Panc1 (cell line): ENCODE data around the gene ATP1B3. TPM values are rescaled to one million over a fixed set of nuclear protein-coding genes. Genes with fewer than 3 reads are reported as not detected.
"Not testable (repeated sequence)": the region's sequence is repeated elsewhere in the genome, so short reads cannot be mapped to it uniquely, and the experiment has no call there.

Source experiments
- ATAC-seq: fragments of 200-7000 bp; cut with Tn5 transposase; 2 replicates; pipeline ENCODE4 v1.9.1; 2020; ENCODE audit warnings: mild to moderate bottlenecking, moderate library complexity
- BruUV-seq: library from RNA; stranded (reverse); fragments of 400-500 nt; replicated peaks from 2 replicates; lab custom pipeline; 2021; lab: Mats Ljungman, UMichigan
- CTCF ChIA-PET: fragments of 300-600 bp; sonication (Branson Sonifier 250); formaldehyde crosslinking; loops from one replicate; lab custom pipeline; 2022; ENCODE audit warnings: antibody characterized with exemption; lab: Charles Lee
- POLR2A ChIA-PET: fragments of 300-600 bp; sonication (Branson Sonifier 250); formaldehyde crosslinking; loops from one replicate; lab custom pipeline; 2022; ENCODE audit warnings: antibody characterized with exemption; lab: Charles Lee
- DNase-seq: peaks from one replicate; pipeline ENCODE4 v3.0.0-alpha.2; 2010; ENCODE audit warnings: low read depth, low spot score
- H3K27ac ChIP-seq: 2 replicates; pipeline ENCODE4 v1.5.1; 2011; ENCODE audit warnings: mild to moderate bottlenecking, low read length, inconsistent platforms
- H3K27me3 ChIP-seq: fragments of 200-500 bp; sonication (Bioruptor generic); 2 replicates; pipeline ENCODE4 v1.6.0; 2014; ENCODE audit warnings: low read length, inconsistent platforms; ENCODE audit not compliant: control insufficient read depth, insufficient read depth
- H3K36me3 ChIP-seq: fragments of 200-500 bp; sonication (Bioruptor generic); 2 replicates; pipeline ENCODE4 v1.5.1; 2014; ENCODE audit warnings: inconsistent platforms, mild to moderate bottlenecking, low read length, moderate library complexity; ENCODE audit not compliant: control insufficient read depth, insufficient read depth
- H3K4me1 ChIP-seq: 2 replicates; pipeline ENCODE4 v1.5.1; 2011; ENCODE audit warnings: inconsistent platforms, mild to moderate bottlenecking, low read length, moderate library complexity; ENCODE audit not compliant: control insufficient read depth, insufficient read depth
- H3K4me3 ChIP-seq, 2 experiments: 2 replicates each; pipeline ENCODE4 v1.5.1; 2011 to 2012; ENCODE audit warnings: low read depth in 2 of 2, low read length in 2 of 2, mild to moderate bottlenecking in 2 of 2, inconsistent platforms in 1 of 2, moderate library complexity in 1 of 2
- H3K9me3 ChIP-seq: fragments of 200-500 bp; sonication (Bioruptor generic); 2 replicates; pipeline ENCODE4 v1.5.1; 2014; ENCODE audit warnings: low read depth, mild to moderate bottlenecking, inconsistent platforms, low read length, moderate library complexity; ENCODE audit not compliant: control insufficient read depth, insufficient read depth
- POLR2AphosphoS5 ChIP-seq: IDR thresholded peaks from 2 replicates; pipeline ENCODE4 v1.6.1; 2012; ENCODE audit warnings: mild to moderate bottlenecking, low read depth, low read length, moderate library complexity
- SIN3A ChIP-seq: IDR thresholded peaks from 2 replicates; pipeline ENCODE4 v1.6.1; 2012; ENCODE audit warnings: low read depth, mild to moderate bottlenecking, low read length, moderate library complexity, borderline replicate concordance; ENCODE audit not compliant: insufficient read depth
- TCF7L2 ChIP-seq: IDR thresholded peaks from 2 replicates; pipeline ENCODE4 v1.6.1; 2011; ENCODE audit warnings: mild to moderate bottlenecking, low read depth, low read length, inconsistent platforms
- in situ Hi-C: cut with HindIII; loops from 2 replicates; pipeline ENCODE4 v1.10.0; 2016; ENCODE audit warnings: low sequenced_read_pairs, low pct_unique_long_range_greater_than_20kb
- intact Hi-C: fragments of 100-400 bp; cut with micrococcal nuclease; formaldehyde crosslinking; loops from one replicate; pipeline ENCODE4 v1.10.0; 2022; ENCODE audit not compliant: unreplicated experiment
- total RNA-seq: library from RNA; stranded (reverse); gene quantifications from one replicate; pipeline ENCODE4 v1.2.1, GENCODE V29; 2021; ENCODE audit not compliant: unreplicated experiment
- TF ChIP-seq, protein P1 (sequence below), 2 experiments: IDR thresholded peaks; 2 replicates each; pipeline ENCODE4 v1.6.1; 2011 to 2012; ENCODE audit warnings: low read depth in 2 of 2, control low read depth in 1 of 2, low read length in 1 of 2, mild to moderate bottlenecking in 1 of 2, moderate library complexity in 1 of 2; ENCODE audit not compliant: insufficient read depth in 1 of 2
- TF ChIP-seq, protein P2 (sequence below): fragments of 450-650 bp; IDR thresholded peaks from 2 replicates; pipeline ENCODE4 v1.5.1; 2017; ENCODE audit warnings: mild to moderate bottlenecking

The ATP1B3 gene
- total RNA-seq, 1 experiment from 2014 or later: 201 TPM

DNA sequence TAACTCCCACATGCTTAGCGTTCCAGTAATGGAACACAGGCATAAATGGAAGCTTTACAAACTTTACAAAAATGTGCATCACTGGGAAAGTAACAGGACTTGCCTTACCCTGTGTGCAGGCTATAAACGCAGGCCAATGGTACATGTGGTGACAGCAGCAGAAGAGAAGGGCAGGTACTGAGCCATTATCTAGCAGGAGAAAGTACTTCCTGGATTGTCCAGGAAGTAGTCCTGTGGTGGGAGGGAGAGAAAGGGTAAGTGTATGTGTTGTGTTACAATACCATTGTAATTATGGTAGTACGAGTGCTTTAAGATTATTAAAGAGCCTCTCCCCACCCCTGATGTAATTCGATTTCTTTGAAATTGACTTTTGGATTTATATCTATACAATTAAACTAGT lies 5.3 kb downstream of the ATP1B3 start:
- H3K27me3 ChIP-seq: no peaks in the 10 kb centered on the region
- TF ChIP-seq SIN3A (no peak), TCF7L2 (no peak), POLR2AphosphoS5 (no peak)
- TF ChIP-seq, protein P1, sequence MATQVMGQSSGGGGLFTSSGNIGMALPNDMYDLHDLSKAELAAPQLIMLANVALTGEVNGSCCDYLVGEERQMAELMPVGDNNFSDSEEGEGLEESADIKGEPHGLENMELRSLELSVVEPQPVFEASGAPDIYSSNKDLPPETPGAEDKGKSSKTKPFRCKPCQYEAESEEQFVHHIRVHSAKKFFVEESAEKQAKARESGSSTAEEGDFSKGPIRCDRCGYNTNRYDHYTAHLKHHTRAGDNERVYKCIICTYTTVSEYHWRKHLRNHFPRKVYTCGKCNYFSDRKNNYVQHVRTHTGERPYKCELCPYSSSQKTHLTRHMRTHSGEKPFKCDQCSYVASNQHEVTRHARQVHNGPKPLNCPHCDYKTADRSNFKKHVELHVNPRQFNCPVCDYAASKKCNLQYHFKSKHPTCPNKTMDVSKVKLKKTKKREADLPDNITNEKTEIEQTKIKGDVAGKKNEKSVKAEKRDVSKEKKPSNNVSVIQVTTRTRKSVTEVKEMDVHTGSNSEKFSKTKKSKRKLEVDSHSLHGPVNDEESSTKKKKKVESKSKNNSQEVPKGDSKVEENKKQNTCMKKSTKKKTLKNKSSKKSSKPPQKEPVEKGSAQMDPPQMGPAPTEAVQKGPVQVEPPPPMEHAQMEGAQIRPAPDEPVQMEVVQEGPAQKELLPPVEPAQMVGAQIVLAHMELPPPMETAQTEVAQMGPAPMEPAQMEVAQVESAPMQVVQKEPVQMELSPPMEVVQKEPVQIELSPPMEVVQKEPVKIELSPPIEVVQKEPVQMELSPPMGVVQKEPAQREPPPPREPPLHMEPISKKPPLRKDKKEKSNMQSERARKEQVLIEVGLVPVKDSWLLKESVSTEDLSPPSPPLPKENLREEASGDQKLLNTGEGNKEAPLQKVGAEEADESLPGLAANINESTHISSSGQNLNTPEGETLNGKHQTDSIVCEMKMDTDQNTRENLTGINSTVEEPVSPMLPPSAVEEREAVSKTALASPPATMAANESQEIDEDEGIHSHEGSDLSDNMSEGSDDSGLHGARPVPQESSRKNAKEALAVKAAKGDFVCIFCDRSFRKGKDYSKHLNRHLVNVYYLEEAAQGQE (IDR thresholded peaks at IDR 0.05; ENCODE audit: insufficient read depth in 1 of 2, low read depth in 2 of 2, low read length in 1 of 2): no peak
- TF ChIP-seq, protein P2, sequence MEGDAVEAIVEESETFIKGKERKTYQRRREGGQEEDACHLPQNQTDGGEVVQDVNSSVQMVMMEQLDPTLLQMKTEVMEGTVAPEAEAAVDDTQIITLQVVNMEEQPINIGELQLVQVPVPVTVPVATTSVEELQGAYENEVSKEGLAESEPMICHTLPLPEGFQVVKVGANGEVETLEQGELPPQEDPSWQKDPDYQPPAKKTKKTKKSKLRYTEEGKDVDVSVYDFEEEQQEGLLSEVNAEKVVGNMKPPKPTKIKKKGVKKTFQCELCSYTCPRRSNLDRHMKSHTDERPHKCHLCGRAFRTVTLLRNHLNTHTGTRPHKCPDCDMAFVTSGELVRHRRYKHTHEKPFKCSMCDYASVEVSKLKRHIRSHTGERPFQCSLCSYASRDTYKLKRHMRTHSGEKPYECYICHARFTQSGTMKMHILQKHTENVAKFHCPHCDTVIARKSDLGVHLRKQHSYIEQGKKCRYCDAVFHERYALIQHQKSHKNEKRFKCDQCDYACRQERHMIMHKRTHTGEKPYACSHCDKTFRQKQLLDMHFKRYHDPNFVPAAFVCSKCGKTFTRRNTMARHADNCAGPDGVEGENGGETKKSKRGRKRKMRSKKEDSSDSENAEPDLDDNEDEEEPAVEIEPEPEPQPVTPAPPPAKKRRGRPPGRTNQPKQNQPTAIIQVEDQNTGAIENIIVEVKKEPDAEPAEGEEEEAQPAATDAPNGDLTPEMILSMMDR: no peak
- peaks cover 16% of the 10 kb centered on the region; the same call in 1 of the 2 replicates for H3K4me1 ChIP-seq
- H3K27ac ChIP-seq: no peak overlapping the region
- CTCF ChIA-PET: no interaction called here
- BruUV-seq: no TSS peak
- ATAC-seq (no peak), DNase-seq (no peak)
- intact Hi-C loops (no loop called here), in situ Hi-C loops (no loop called here)
- H3K9me3 ChIP-seq: no peaks in the 10 kb centered on the region
- POLR2A ChIA-PET: interaction anchor here (0.6 kb wide), 1 partner anchor 127 kb away, joined by 4 read pairs; no protein-coding TSS in a partner anchor
- no peak overlapping the region for H3K4me3 ChIP-seq
- H3K36me3 ChIP-seq: no peaks in the 10 kb centered on the region; the same call in 1 of the 2 replicates

DNA sequence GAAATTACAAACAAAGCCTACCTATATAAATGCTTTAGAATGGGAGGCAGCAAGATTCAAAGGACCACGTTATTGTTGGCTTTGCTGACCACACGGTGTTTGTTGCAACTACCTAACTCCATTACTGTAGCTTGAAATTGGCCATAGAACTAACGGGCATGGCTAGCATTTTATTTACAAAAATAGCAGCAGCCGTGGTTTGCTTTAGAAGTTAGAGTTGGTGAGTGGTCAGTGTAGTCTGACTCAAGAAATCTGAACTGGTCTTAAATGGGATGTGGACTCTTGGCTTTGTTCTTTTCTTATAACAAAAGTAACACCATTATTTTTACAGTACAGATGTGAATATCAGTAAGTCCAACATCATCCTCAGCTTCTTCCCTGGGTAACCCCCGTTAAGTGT lies 10.6 kb downstream of the ATP1B3 start:
- intact Hi-C loops: no loop called here
- ChIA-PET CTCF (no interaction called here), POLR2A (no interaction called here)
- Histone ChIP-seq H3K9me3 (no peaks in the 10 kb centered on the region), H3K4me3 (no peak overlapping the region), H3K4me1 (0 out of 2 replicates have a peak, but pooled peaks cover 5% of the 10 kb centered on the region), H3K36me3 (no peaks in the 10 kb centered on the region), H3K27me3 (no peaks in the 10 kb centered on the region), H3K27ac (no peak overlapping the region)
- DNase-seq (no peak), ATAC-seq (no peak)
- TF ChIP-seq TCF7L2 (no peak), SIN3A (no peak), POLR2AphosphoS5 (no peak)
- TF ChIP-seq, protein P1 (IDR thresholded peaks at IDR 0.05; ENCODE audit: insufficient read depth in 1 of 2, low read depth in 2 of 2, low read length in 1 of 2): no peak
- TF ChIP-seq, protein P2: no peak
- in situ Hi-C loops: no loop called here
- BruUV-seq: TSS peak; percentile 3

DNA sequence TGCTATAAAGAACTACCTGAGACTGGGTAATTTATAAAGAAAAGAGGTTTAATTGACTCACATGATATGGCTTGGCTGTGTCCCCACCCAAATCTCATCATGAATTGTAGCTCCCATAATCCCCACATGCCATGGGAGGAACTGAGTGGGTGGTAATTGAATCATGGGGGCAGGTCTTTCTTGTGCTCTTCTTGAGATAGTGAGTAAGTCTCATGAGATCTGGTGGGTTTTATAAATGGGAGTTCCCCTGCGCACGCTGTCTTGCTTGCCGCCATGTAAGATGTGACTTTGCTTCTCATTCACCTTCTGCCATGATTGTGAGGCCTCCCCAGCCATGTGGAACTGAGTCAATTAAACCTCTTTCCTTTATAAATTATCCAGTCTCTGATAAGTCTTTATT lies 12.1 kb downstream of the ATP1B3 start:
- ATAC-seq, CTCF ChIA-PET, H3K27ac ChIP-seq, H3K4me1 ChIP-seq, H3K36me3 ChIP-seq, H3K9me3 ChIP-seq, H3K27me3 ChIP-seq, intact Hi-C loops, BruUV-seq, in situ Hi-C loops, H3K4me3 ChIP-seq, DNase-seq, POLR2A ChIA-PET: not testable (repeated sequence)
